PFSK-1 (cell line): Measurements from ENCODE around the gene STIM1.

Experiments
- FOXP2 ChIP-seq: optimal IDR thresholded peaks from 2 replicates; pipeline ENCODE3; 2011; ENCODE audit warnings: borderline replicate concordance, control low read depth, inconsistent platforms; ENCODE audit not compliant: insufficient read depth; ENCODE audit errors: extremely low read length, extremely low read depth
- POLR2AphosphoS5 ChIP-seq: IDR thresholded peaks from 2 replicates; pipeline ENCODE4 v1.6.1; 2012; ENCODE audit warnings: low read depth, mild to moderate bottlenecking, control low read depth, low read length, moderate library complexity
- REST ChIP-seq, 2 experiments: IDR thresholded peaks; 2 replicates each; pipeline versions ENCODE4 v1.6.1 to v1.8.0; 2011 to 2012; ENCODE audit warnings: low read depth in 2 of 2, low read length in 2 of 2, control low read depth in 1 of 2, inconsistent platforms in 1 of 2, mild to moderate bottlenecking in 1 of 2, moderate library complexity in 1 of 2; ENCODE audit not compliant: insufficient read depth in 1 of 2
- SIN3A ChIP-seq: IDR thresholded peaks from 2 replicates; pipeline ENCODE4 v1.6.1; 2012; ENCODE audit warnings: mild to moderate bottlenecking, low read length, moderate library complexity, borderline replicate concordance; ENCODE audit not compliant: insufficient read depth
- TAF1 ChIP-seq: IDR thresholded peaks from 2 replicates; pipeline ENCODE4 v1.6.1; 2012; ENCODE audit warnings: low read length, control low read depth, borderline replicate concordance; ENCODE audit not compliant: insufficient read depth

STIM1 gene

GRCh38 chr11:4071325-4071724, 215.9 kb downstream of the STIM1 start:
- TF ChIP-seq POLR2AphosphoS5 (no peak), REST (IDR thresholded peaks at IDR 0.05; ENCODE audit: insufficient read depth in 1 of 2, low read depth in 2 of 2, low read length in 2 of 2) (no peak), TAF1 (no peak), FOXP2 (no peak), SIN3A (no peak)

GRCh38 chr11:4071914-4072313, 216.4 kb downstream of the STIM1 start:
- TF ChIP-seq POLR2AphosphoS5 (no peak), TAF1 (no peak), FOXP2 (no peak), SIN3A (no peak), REST (IDR thresholded peaks at IDR 0.05; ENCODE audit: insufficient read depth in 1 of 2, low read depth in 2 of 2, low read length in 2 of 2) (no peak)

GRCh38 chr11:4072668-4073285, 217.3 kb downstream of the STIM1 start:
- TF ChIP-seq POLR2AphosphoS5 (no peak), FOXP2 (no peak), REST (IDR thresholded peaks at IDR 0.05; ENCODE audit: insufficient read depth in 1 of 2, low read depth in 2 of 2, low read length in 2 of 2) (no peak)

GRCh38 chr11:4074266-4074665, 218.8 kb downstream of the STIM1 start:
- TF ChIP-seq FOXP2 = no peak
- TF ChIP-seq SIN3A = no peak

GRCh38 chr11:4076774-4077173, 221.3 kb downstream of the STIM1 start:
- TF ChIP-seq SIN3A (no peak), TAF1 (no peak), REST (IDR thresholded peaks at IDR 0.05; ENCODE audit: insufficient read depth in 1 of 2, low read depth in 2 of 2, low read length in 2 of 2) (no peak), FOXP2 (no peak), POLR2AphosphoS5 (no peak)
